Keratinocyte (primary cell): Measurements from ENCODE around the gene LIN7A.

Source experiments
- CTCF ChIP-seq, 3 experiments: IDR thresholded peaks in 1 of 3; conservative IDR thresholded peaks in 1 of 3; optimal IDR thresholded peaks in 1 of 3; 2 replicates in 2 of 3; 3 replicates in 1 of 3; pipeline versions ENCODE3 to v1.5.1; 2011; ENCODE audit warnings: low read length in 3 of 3, mild to moderate bottlenecking in 3 of 3, moderate library complexity in 2 of 3, control low read depth in 1 of 3, inconsistent platforms in 1 of 3; ENCODE audit not compliant: insufficient read depth in 2 of 3; ENCODE audit errors: extremely low read depth in 1 of 3
- EZH2 ChIP-seq: IDR thresholded peaks from one replicate; pipeline ENCODE4 v1.6.1; 2012; ENCODE audit warnings: inconsistent platforms, mild to moderate bottlenecking, low read length, moderate library complexity

GRCh38 chr12:80986224-80986623 is 48.5 kb upstream of the LIN7A start:
- TF ChIP-seq CTCF (optimal IDR thresholded peaks at IDR 0.05 in 1 of 3, IDR thresholded peaks at IDR 0.05 in 1 of 3, conservative IDR thresholded peaks at IDR 0.05 in 1 of 3; ENCODE audit: extremely low read depth in 1 of 3, insufficient read depth in 2 of 3, low read length in 3 of 3): no peak
- no peak for TF ChIP-seq EZH2
